H1 (cell line): ENCODE results near the gene L3HYPDH. TPM values are rescaled to one million over a fixed set of nuclear protein-coding genes. Genes with fewer than 3 reads are reported as not detected.

Experiments used
- BCL11A ChIP-seq, 2 experiments: IDR thresholded peaks; one replicate each; pipeline ENCODE4 v1.6.1; 2011; ENCODE audit warnings: low read depth in 2 of 2, low read length in 2 of 2, mild to moderate bottlenecking in 2 of 2
- CBX8 ChIP-seq: fragments of 300-800, 300-1000 bp; sonication (generic); IDR thresholded peaks from 2 replicates; pipeline ENCODE4 v1.7.1; 2016; ENCODE audit warnings: low read depth, low read length, borderline replicate concordance
- KDM5A ChIP-seq: fragments of 200-600 bp; IDR thresholded peaks from 2 replicates; pipeline ENCODE4 v1.7.1; 2012; ENCODE audit warnings: mild to moderate bottlenecking, low read length, inconsistent platforms, mixed read lengths
- SRF ChIP-seq: IDR thresholded peaks from 2 replicates; pipeline ENCODE4 v1.6.1; 2011; ENCODE audit warnings: mild to moderate bottlenecking, low read depth, low read length, moderate library complexity
- polyA plus RNA-seq, 7 experiments: library from polyadenylated mRNA; depleted of rRNA in 3 of 7; stranded (reverse) in 5 of 7; unstranded in 2 of 7; fragments of >200 nt in 5 of 7; fragments of 200-250 nt in 2 of 7; gene quantifications; 1 replicate in 5 of 7; 2 replicates in 1 of 7; 4 replicates in 1 of 7; pipeline versions ENCODE4 v1.2.1 to v1.2.3, GENCODE V29; 2011 to 2013; ENCODE audit warnings: missing spikeins in 2 of 7, mixed read lengths in 2 of 7
- total RNA-seq: library from RNA; stranded (reverse); fragmentation: NEBNext Ultra II Directional; extraction: Animal tissue kit (Norgen Biotek cat#: 25700); gene quantifications from 2 replicates; pipeline ENCODE4 v1.2.1, GENCODE V29; 2021

The L3HYPDH gene
- total and polyA plus RNA-seq, 2 of the 8 experiments (the other 6 are each of a cell fraction or from before 2014, with no cell fraction given) = 11.2 to 15.8 TPM

- TF ChIP-seq BCL11A (IDR thresholded peaks at IDR 0.05; ENCODE audit: low read depth in 2 of 2, low read length in 2 of 2) (no peak), CBX8 (no peak), SRF (no peak), KDM5A (no peak)
- TF ChIP-seq, all 59 proteins: peak for 0
These were observed 25.7 kb downstream of the L3HYPDH start (continued) for GRCh38 chr14:59458486-59458885.
